ENCODE measurements around the gene PDE1C. TPM values are rescaled to one million over a fixed set of nuclear protein-coding genes. Genes with fewer than 3 reads are reported as not detected.

PDE1C gene
- total and polyA plus RNA-seq, 2 donors (not counting 1 experiment from before 2014, with no cell fraction given), result 16.6 to 27.6 TPM

GRCh38 chr7:32022966-32023365 lies 47.2 kb downstream of the PDE1C start:
- Histone ChIP-seq H3K9ac (ENCODE audit: insufficient read depth, low read length) (no peak overlapping the region), H3K4me2 (ENCODE audit: extremely low read depth, insufficient read depth, low read length) (no peak overlapping the region), H4K20me1 (ENCODE audit: control insufficient read depth, extremely low read depth, insufficient read depth, low read length) (no peaks in the 10 kb centered on the region), H3K79me2 (ENCODE audit: control insufficient read depth, insufficient read depth, low read length) (no peaks in the 10 kb centered on the region), H3K27ac (ENCODE audit: insufficient read depth, low read length) (no peak overlapping the region), H3K4me3 (replicated peaks in 1 of 4; ENCODE audit: control extremely low read depth in 1 of 4, insufficient read depth in 1 of 4, low read depth in 3 of 4, low read length in 4 of 4) (no peak overlapping the region), H2AFZ (ENCODE audit: low read length) (no peak overlapping the region), H3K9me3 (ENCODE audit: control insufficient read depth, insufficient read depth, low read depth, low read length) (no peaks in the 10 kb centered on the region), H3K36me3 (ENCODE audit: control insufficient read depth, insufficient read depth, low read length) (no peaks in the 10 kb centered on the region), H3K4me1 (ENCODE audit: control insufficient read depth, extremely low read depth, insufficient read depth, low read length) (no peaks in the 10 kb centered on the region), H3K27me3 (ENCODE audit: control insufficient read depth, insufficient read depth, low read length) (no peaks in the 10 kb centered on the region)
- TF ChIP-seq EZH2 (IDR thresholded peaks at IDR 0.05; ENCODE audit: low read length, missing control alignments), result no peak
- TF ChIP-seq, protein P1, sequence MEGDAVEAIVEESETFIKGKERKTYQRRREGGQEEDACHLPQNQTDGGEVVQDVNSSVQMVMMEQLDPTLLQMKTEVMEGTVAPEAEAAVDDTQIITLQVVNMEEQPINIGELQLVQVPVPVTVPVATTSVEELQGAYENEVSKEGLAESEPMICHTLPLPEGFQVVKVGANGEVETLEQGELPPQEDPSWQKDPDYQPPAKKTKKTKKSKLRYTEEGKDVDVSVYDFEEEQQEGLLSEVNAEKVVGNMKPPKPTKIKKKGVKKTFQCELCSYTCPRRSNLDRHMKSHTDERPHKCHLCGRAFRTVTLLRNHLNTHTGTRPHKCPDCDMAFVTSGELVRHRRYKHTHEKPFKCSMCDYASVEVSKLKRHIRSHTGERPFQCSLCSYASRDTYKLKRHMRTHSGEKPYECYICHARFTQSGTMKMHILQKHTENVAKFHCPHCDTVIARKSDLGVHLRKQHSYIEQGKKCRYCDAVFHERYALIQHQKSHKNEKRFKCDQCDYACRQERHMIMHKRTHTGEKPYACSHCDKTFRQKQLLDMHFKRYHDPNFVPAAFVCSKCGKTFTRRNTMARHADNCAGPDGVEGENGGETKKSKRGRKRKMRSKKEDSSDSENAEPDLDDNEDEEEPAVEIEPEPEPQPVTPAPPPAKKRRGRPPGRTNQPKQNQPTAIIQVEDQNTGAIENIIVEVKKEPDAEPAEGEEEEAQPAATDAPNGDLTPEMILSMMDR (conservative IDR thresholded peaks at IDR 0.05 in 1 of 2, IDR thresholded peaks at IDR 0.05 in 1 of 2; ENCODE audit: low read depth in 1 of 2, low read length in 2 of 2), result no peak
- DNase-seq (ENCODE audit: low read depth in 2 of 2), result no peak

GRCh38 chr7:32020551-32021159 lies 49.6 kb downstream of the PDE1C start:
- Histone ChIP-seq H3K9ac (ENCODE audit: insufficient read depth, low read length) (no peak overlapping the region), H2AFZ (ENCODE audit: low read length) (no peak overlapping the region), H3K27ac (ENCODE audit: insufficient read depth, low read length) (no peak overlapping the region), H4K20me1 (ENCODE audit: control insufficient read depth, extremely low read depth, insufficient read depth, low read length) (no peaks in the 10 kb centered on the region), H3K9me3 (ENCODE audit: control insufficient read depth, insufficient read depth, low read depth, low read length) (no peaks in the 10 kb centered on the region), H3K4me2 (ENCODE audit: extremely low read depth, insufficient read depth, low read length) (no peak overlapping the region), H3K27me3 (ENCODE audit: control insufficient read depth, insufficient read depth, low read length) (no peaks in the 10 kb centered on the region), H3K4me1 (ENCODE audit: control insufficient read depth, extremely low read depth, insufficient read depth, low read length) (no peaks in the 10 kb centered on the region), H3K79me2 (ENCODE audit: control insufficient read depth, insufficient read depth, low read length) (no peaks in the 10 kb centered on the region), H3K4me3 (replicated peaks in 1 of 4; ENCODE audit: control extremely low read depth in 1 of 4, insufficient read depth in 1 of 4, low read depth in 3 of 4, low read length in 4 of 4) (no peak overlapping the region), H3K36me3 (ENCODE audit: control insufficient read depth, insufficient read depth, low read length) (no peaks in the 10 kb centered on the region)
- peak in 1 of 2 donors; percentile 50 for DNase-seq (ENCODE audit: low read depth in 2 of 2)
- TF ChIP-seq, protein P1 (conservative IDR thresholded peaks at IDR 0.05 in 1 of 2, IDR thresholded peaks at IDR 0.05 in 1 of 2; ENCODE audit: low read depth in 1 of 2, low read length in 2 of 2), result no peak
- no peak for TF ChIP-seq EZH2 (IDR thresholded peaks at IDR 0.05; ENCODE audit: low read length, missing control alignments)

- TF ChIP-seq, protein P1 (conservative IDR thresholded peaks at IDR 0.05 in 1 of 2, IDR thresholded peaks at IDR 0.05 in 1 of 2; ENCODE audit: low read depth in 1 of 2, low read length in 2 of 2), result no peak
- TF ChIP-seq EZH2 (IDR thresholded peaks at IDR 0.05; ENCODE audit: low read length, missing control alignments), result no peak
- H3K27ac ChIP-seq (ENCODE audit: insufficient read depth, low read length), result no peak overlapping the region
- no peaks in the 10 kb centered on the region for H4K20me1 ChIP-seq (ENCODE audit: control insufficient read depth, extremely low read depth, insufficient read depth, low read length)
- no peaks in the 10 kb centered on the region for H3K4me1 ChIP-seq (ENCODE audit: control insufficient read depth, extremely low read depth, insufficient read depth, low read length)
- H3K4me3 ChIP-seq (replicated peaks in 1 of 4; ENCODE audit: control extremely low read depth in 1 of 4, insufficient read depth in 1 of 4, low read depth in 3 of 4, low read length in 4 of 4), result no peak overlapping the region
- H3K9ac ChIP-seq (ENCODE audit: insufficient read depth, low read length), result no peak overlapping the region
- H3K36me3 ChIP-seq (ENCODE audit: control insufficient read depth, insufficient read depth, low read length), result no peaks in the 10 kb centered on the region
- no peaks in the 10 kb centered on the region for H3K27me3 ChIP-seq (ENCODE audit: control insufficient read depth, insufficient read depth, low read length)
- H2AFZ ChIP-seq (ENCODE audit: low read length), result no peak overlapping the region
- DNase-seq (ENCODE audit: low read depth in 2 of 2), result peak in 1 of 2 donors; percentile 67
- H3K79me2 ChIP-seq (ENCODE audit: control insufficient read depth, insufficient read depth, low read length), result no peaks in the 10 kb centered on the region
- no peaks in the 10 kb centered on the region for H3K9me3 ChIP-seq (ENCODE audit: control insufficient read depth, insufficient read depth, low read depth, low read length)
- no peak overlapping the region for H3K4me2 ChIP-seq (ENCODE audit: extremely low read depth, insufficient read depth, low read length)
Observed at GRCh38 chr7:32018845-32019578, 51.2 kb downstream of the PDE1C start.
